ENCODE data around the gene SBNO1. TPM values are rescaled to one million over a fixed set of nuclear protein-coding genes. Genes with fewer than 3 reads are reported as not detected.

SBNO1 gene
- total RNA-seq, 1 experiment from 2014 or later = 23.3 TPM

DNA sequence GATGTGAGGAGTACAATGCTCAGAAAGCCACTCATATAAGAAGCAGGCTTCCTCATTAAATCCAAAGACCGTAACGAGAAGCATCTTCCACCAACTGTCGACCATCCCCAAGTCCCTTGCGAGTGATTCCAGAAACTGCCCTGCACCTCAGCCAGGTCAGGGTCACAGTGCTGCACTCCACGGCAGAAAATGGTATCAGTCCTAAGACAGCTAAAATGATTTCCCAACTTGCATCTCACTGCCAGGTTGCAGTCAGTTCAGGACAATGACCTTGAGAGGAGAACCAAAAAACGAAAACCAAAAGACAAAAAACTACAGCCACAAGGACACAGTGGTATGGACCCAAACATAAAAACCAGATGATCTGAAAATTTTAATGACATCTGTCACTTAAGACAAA, 20.6 kb downstream of the SBNO1 start:
- H4K20me1 ChIP-seq (ENCODE audit: low read length) = no peaks in the 10 kb centered on the region
- H3K4me1 ChIP-seq (ENCODE audit: insufficient read depth, low read length) = no peaks in the 10 kb centered on the region
- H3K27me3 ChIP-seq (ENCODE audit: low read length) = no peaks in the 10 kb centered on the region
- no peak overlapping the region for H3K9ac ChIP-seq (ENCODE audit: low read length)
- no peak overlapping the region for H3K4me3 ChIP-seq (ENCODE audit: low read length)
- POLR2A ChIA-PET (ENCODE audit: unreplicated experiment) = no interaction called here
- ATAC-seq (no peak), DNase-seq (no peak)
- H3K36me3 ChIP-seq (ENCODE audit: low read depth, low read length) = peaks cover 47% of the 10 kb centered on the region
- BruUV-seq (replicated peaks) = no TSS peak
- no peak overlapping the region for H2AFZ ChIP-seq (ENCODE audit: low read length)
- no peaks in the 10 kb centered on the region for H3F3A ChIP-seq (ENCODE audit: low read length, unreplicated experiment)
- H3K4me2 ChIP-seq (ENCODE audit: low read length) = no peak overlapping the region
- no peaks in the 10 kb centered on the region for H3K9me3 ChIP-seq (ENCODE audit: low read length)
- intact Hi-C loops (cut with micrococcal nuclease) = no loop called here
- no peak overlapping the region for H3K27ac ChIP-seq (ENCODE audit: low read length)
- CTCF ChIA-PET = no interaction called here
- peaks cover 12% of the 10 kb centered on the region; the same call in 1 of the 2 replicates for H3K79me2 ChIP-seq (ENCODE audit: low read length)
- no peak for TF ChIP-seq EZH2 (IDR thresholded peaks at IDR 0.05; ENCODE audit: low read length, unreplicated experiment)
- TF ChIP-seq, protein P1, sequence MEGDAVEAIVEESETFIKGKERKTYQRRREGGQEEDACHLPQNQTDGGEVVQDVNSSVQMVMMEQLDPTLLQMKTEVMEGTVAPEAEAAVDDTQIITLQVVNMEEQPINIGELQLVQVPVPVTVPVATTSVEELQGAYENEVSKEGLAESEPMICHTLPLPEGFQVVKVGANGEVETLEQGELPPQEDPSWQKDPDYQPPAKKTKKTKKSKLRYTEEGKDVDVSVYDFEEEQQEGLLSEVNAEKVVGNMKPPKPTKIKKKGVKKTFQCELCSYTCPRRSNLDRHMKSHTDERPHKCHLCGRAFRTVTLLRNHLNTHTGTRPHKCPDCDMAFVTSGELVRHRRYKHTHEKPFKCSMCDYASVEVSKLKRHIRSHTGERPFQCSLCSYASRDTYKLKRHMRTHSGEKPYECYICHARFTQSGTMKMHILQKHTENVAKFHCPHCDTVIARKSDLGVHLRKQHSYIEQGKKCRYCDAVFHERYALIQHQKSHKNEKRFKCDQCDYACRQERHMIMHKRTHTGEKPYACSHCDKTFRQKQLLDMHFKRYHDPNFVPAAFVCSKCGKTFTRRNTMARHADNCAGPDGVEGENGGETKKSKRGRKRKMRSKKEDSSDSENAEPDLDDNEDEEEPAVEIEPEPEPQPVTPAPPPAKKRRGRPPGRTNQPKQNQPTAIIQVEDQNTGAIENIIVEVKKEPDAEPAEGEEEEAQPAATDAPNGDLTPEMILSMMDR (conservative IDR thresholded peaks at IDR 0.05; ENCODE audit: low read depth, low read length) = no peak
- TF ChIP-seq EZH2phosphoT487 (IDR thresholded peaks at IDR 0.05; ENCODE audit: borderline replicate concordance, low read length) = no peak
- H3K9me2 ChIP-seq (replicated peaks; ENCODE audit: low read length) = no peaks in the 10 kb centered on the region

DNA sequence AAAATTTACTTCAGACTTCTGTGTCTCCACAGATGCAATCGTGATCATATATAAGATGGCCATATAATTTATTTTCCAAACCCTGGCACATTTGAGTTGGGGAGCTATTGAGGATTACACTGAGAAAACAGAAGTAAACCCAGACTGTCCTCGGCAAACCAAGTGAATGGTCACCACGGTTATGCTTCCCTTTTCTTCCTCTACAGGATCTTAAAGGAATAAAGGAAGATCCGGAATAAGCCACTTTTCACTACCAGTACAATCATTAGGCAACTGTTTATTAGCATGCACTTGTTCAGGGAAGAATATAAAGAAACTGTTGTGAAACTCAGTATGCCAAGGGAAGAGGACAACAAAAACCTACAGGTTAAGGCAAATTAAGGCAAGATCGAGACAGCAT, 27.6 kb downstream of the SBNO1 start:
- H3K9me2 ChIP-seq (replicated peaks; ENCODE audit: low read length) = no peaks in the 10 kb centered on the region
- intact Hi-C loops (cut with micrococcal nuclease) = no loop called here
- peaks cover 29% of the 10 kb centered on the region for H3K36me3 ChIP-seq (ENCODE audit: low read depth, low read length)
- DNase-seq (no peak), ATAC-seq (no peak)
- no TSS peak for BruUV-seq (replicated peaks)
- ChIA-PET CTCF (no interaction called here), POLR2A (ENCODE audit: unreplicated experiment) (no interaction called here)
- no peaks in the 10 kb centered on the region for H3K4me1 ChIP-seq (ENCODE audit: insufficient read depth, low read length)
- no peak overlapping the region for H3K4me2 ChIP-seq (ENCODE audit: low read length)
- no peak for TF ChIP-seq EZH2 (IDR thresholded peaks at IDR 0.05; ENCODE audit: low read length, unreplicated experiment)
- TF ChIP-seq, protein P1 (conservative IDR thresholded peaks at IDR 0.05; ENCODE audit: low read depth, low read length) = no peak
- no peak for TF ChIP-seq EZH2phosphoT487 (IDR thresholded peaks at IDR 0.05; ENCODE audit: borderline replicate concordance, low read length)
- no peaks in the 10 kb centered on the region for H3F3A ChIP-seq (ENCODE audit: low read length, unreplicated experiment)
- no peak overlapping the region for H2AFZ ChIP-seq (ENCODE audit: low read length)
- H3K27ac ChIP-seq (ENCODE audit: low read length) = no peak overlapping the region
- no peaks in the 10 kb centered on the region for H3K79me2 ChIP-seq (ENCODE audit: low read length)
- no peak overlapping the region for H3K4me3 ChIP-seq (ENCODE audit: low read length)
- H3K9me3 ChIP-seq (ENCODE audit: low read length) = no peaks in the 10 kb centered on the region
- no peaks in the 10 kb centered on the region for H4K20me1 ChIP-seq (ENCODE audit: low read length)
- H3K9ac ChIP-seq (ENCODE audit: low read length) = no peak overlapping the region
- H3K27me3 ChIP-seq (ENCODE audit: low read length) = no peaks in the 10 kb centered on the region

DNA sequence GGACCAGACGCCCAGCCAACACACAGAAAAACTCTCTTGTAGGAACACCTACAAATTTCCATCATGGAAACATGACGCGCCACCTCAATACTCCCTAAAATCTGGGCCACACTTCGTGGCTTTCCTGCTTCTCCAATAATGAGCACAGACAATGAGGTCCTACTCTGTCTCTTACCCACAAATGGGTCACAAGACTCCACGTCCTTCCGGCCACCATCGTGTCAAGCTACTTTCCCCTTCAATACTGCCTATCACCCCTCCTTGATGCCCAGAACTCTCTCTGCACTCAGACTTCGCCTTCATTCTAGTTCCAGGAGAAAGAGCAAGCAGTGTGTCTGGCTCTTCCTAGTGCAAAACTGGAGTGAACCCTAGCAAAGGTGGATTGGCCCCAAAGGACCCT, 28.1 kb downstream of the SBNO1 start:
- DNase-seq (no peak), ATAC-seq (no peak)
- no peak overlapping the region for H3K27ac ChIP-seq (ENCODE audit: low read length)
- H4K20me1 ChIP-seq (ENCODE audit: low read length) = no peaks in the 10 kb centered on the region
- BruUV-seq (replicated peaks) = no TSS peak
- no peaks in the 10 kb centered on the region for H3K9me3 ChIP-seq (ENCODE audit: low read length)
- H3K27me3 ChIP-seq (ENCODE audit: low read length) = no peaks in the 10 kb centered on the region
- CTCF ChIA-PET = no interaction called here
- no peaks in the 10 kb centered on the region for H3F3A ChIP-seq (ENCODE audit: low read length, unreplicated experiment)
- no peak overlapping the region for H3K9ac ChIP-seq (ENCODE audit: low read length)
- no peaks in the 10 kb centered on the region for H3K9me2 ChIP-seq (replicated peaks; ENCODE audit: low read length)
- POLR2A ChIA-PET (ENCODE audit: unreplicated experiment) = no interaction called here
- intact Hi-C loops (cut with micrococcal nuclease) = no loop called here
- H3K4me2 ChIP-seq (ENCODE audit: low read length) = no peak overlapping the region
- no peaks in the 10 kb centered on the region for H3K4me1 ChIP-seq (ENCODE audit: insufficient read depth, low read length)
- H3K4me3 ChIP-seq (ENCODE audit: low read length) = no peak overlapping the region
- no peak overlapping the region for H2AFZ ChIP-seq (ENCODE audit: low read length)
- TF ChIP-seq EZH2phosphoT487 (IDR thresholded peaks at IDR 0.05; ENCODE audit: borderline replicate concordance, low read length) (no peak), EZH2 (IDR thresholded peaks at IDR 0.05; ENCODE audit: low read length, unreplicated experiment) (no peak)
- TF ChIP-seq, protein P1 (conservative IDR thresholded peaks at IDR 0.05; ENCODE audit: low read depth, low read length) = no peak
- H3K79me2 ChIP-seq (ENCODE audit: low read length) = no peaks in the 10 kb centered on the region
- peaks cover 29% of the 10 kb centered on the region for H3K36me3 ChIP-seq (ENCODE audit: low read depth, low read length)
